Spinal cord (tissue), 10 donors: ENCODE data around the gene NEGR1. TPM values are rescaled to one million over a fixed set of nuclear protein-coding genes. Genes with fewer than 3 reads are reported as not detected.

Source experiments
- DNase-seq, 6 donors: peaks; one replicate each; pipeline versions ENCODE4 v3.0.0 to v3.0.0-alpha.2; 2013 to 2015; ENCODE audit warnings: low spot score in 6 of 6, low read depth in 4 of 6
- H3K27ac ChIP-seq: one replicate; pipeline ENCODE4 v1.5.1; 2013; ENCODE audit warnings: low read depth, low read length, control low read depth
- H3K27me3 ChIP-seq: one replicate; pipeline ENCODE4 v1.6.1; 2013; ENCODE audit warnings: low read length; ENCODE audit not compliant: control insufficient read depth, insufficient read depth
- H3K36me3 ChIP-seq: one replicate; pipeline ENCODE4 v1.6.1; 2013; ENCODE audit warnings: low read length; ENCODE audit not compliant: control insufficient read depth, insufficient read depth
- H3K4me1 ChIP-seq: one replicate; pipeline ENCODE4 v1.6.1; 2013; ENCODE audit warnings: low read length; ENCODE audit not compliant: control insufficient read depth, insufficient read depth
- H3K4me3 ChIP-seq: one replicate; pipeline ENCODE4 v1.5.1; 2013; ENCODE audit warnings: low read depth, low read length, control low read depth
- H3K9me3 ChIP-seq: one replicate; pipeline ENCODE4 v1.6.1; 2013; ENCODE audit warnings: low read length; ENCODE audit not compliant: control insufficient read depth, insufficient read depth
- WGBS: methylation state at CpG from one replicate; pipeline ENCODE4 v1.1.5; 2013; ENCODE audit warnings: missing lambda C conversion rate; ENCODE audit not compliant: insufficient coverage; 5-methylcytosine and 5-hydroxymethylcytosine counted together
- polyA plus RNA-seq, 2 donors: library from polyadenylated mRNA; unstranded; fragments of 120-200 nt; gene quantifications; one replicate each; pipeline ENCODE4 v1.2.1, GENCODE V29; 2013; ENCODE audit not compliant: insufficient read length in 2 of 2
- total RNA-seq, 2 donors: library from RNA; depleted of rRNA in 1 of 2; stranded (reverse); fragments of 120-200 nt in 1 of 2; fragments of >200 nt in 1 of 2; gene quantifications; one replicate each; pipeline versions ENCODE4 v1.2.3 to v1.2.4, GENCODE V29; 2013 to 2014
- donor health status: healthy.

The NEGR1 gene
- total and polyA plus RNA-seq, 4 donors, result 21.4 to 88.6 (median 72.8) TPM

- no peak for DNase-seq
- no peaks in the 10 kb centered on the region for H3K36me3 ChIP-seq
- H3K9me3 ChIP-seq, result no peaks in the 10 kb centered on the region
- H3K27me3 ChIP-seq, result no peaks in the 10 kb centered on the region
- no peak overlapping the region for H3K4me3 ChIP-seq
- no peaks in the 10 kb centered on the region for H3K4me1 ChIP-seq
- H3K27ac ChIP-seq, result no peak overlapping the region
- 93% methylated on average over 3 of the region's 4 CpGs for WGBS
Measured at GRCh38 chr1:71660411-71660810, 621.9 kb downstream of the NEGR1 start.

- Histone ChIP-seq H3K27me3 (no peaks in the 10 kb centered on the region), H3K4me1 (no peaks in the 10 kb centered on the region), H3K27ac (no peak overlapping the region), H3K4me3 (no peak overlapping the region), H3K9me3 (no peaks in the 10 kb centered on the region), H3K36me3 (no peaks in the 10 kb centered on the region)
- WGBS, result 65% methylated on average over 2 of the region's 4 CpGs
- DNase-seq, result peak in 2 of 6 donors; percentile 37 to 45
Measured at GRCh38 chr1:71657891-71658679, 624.3 kb downstream of the NEGR1 start.

- no peak overlapping the region for H3K27ac ChIP-seq
- H3K36me3 ChIP-seq, result no peaks in the 10 kb centered on the region
- no peaks in the 10 kb centered on the region for H3K9me3 ChIP-seq
- H3K4me1 ChIP-seq, result no peaks in the 10 kb centered on the region
- H3K27me3 ChIP-seq, result no peaks in the 10 kb centered on the region
- no CpG with 5 or more reads among the region's 1 CpG for WGBS
- no peak overlapping the region for H3K4me3 ChIP-seq
- no peak for DNase-seq
Measured at GRCh38 chr1:71656902-71657301, 625.4 kb downstream of the NEGR1 start.

GRCh38 chr1:71655604-71656003 lies 626.7 kb downstream of the NEGR1 start:
- DNase-seq, result no peak
- Histone ChIP-seq H3K4me1 (no peaks in the 10 kb centered on the region), H3K36me3 (no peaks in the 10 kb centered on the region), H3K27ac (no peak overlapping the region), H3K9me3 (no peaks in the 10 kb centered on the region), H3K4me3 (no peak overlapping the region), H3K27me3 (no peaks in the 10 kb centered on the region)
- WGBS, result no CpG with 5 or more reads among the region's 2 CpGs

- Histone ChIP-seq H3K4me1 (no peaks in the 10 kb centered on the region), H3K27me3 (no peaks in the 10 kb centered on the region), H3K36me3 (no peaks in the 10 kb centered on the region), H3K27ac (no peak overlapping the region), H3K4me3 (no peak overlapping the region), H3K9me3 (no peaks in the 10 kb centered on the region)
- WGBS, result no CpG with 5 or more reads among the region's 2 CpGs
- no peak for DNase-seq
Measured at GRCh38 chr1:71653952-71654351, 628.4 kb downstream of the NEGR1 start.

GRCh38 chr1:71651214-71651613 lies 631.1 kb downstream of the NEGR1 start:
- no peak for DNase-seq
- Histone ChIP-seq H3K27me3 (no peaks in the 10 kb centered on the region), H3K4me3 (no peak overlapping the region), H3K27ac (no peak overlapping the region), H3K4me1 (no peaks in the 10 kb centered on the region), H3K9me3 (no peaks in the 10 kb centered on the region), H3K36me3 (no peaks in the 10 kb centered on the region)
- WGBS, result no CpG with 5 or more reads among the region's 1 CpG

GRCh38 chr1:71650119-71650518 lies 632.2 kb downstream of the NEGR1 start:
- 67% methylated on average over 2 of the region's 3 CpGs for WGBS
- Histone ChIP-seq H3K4me3 (no peak overlapping the region), H3K36me3 (no peaks in the 10 kb centered on the region), H3K4me1 (no peaks in the 10 kb centered on the region), H3K27ac (no peak overlapping the region), H3K27me3 (no peaks in the 10 kb centered on the region), H3K9me3 (no peaks in the 10 kb centered on the region)
- DNase-seq, result no peak

- H3K36me3 ChIP-seq, result no peaks in the 10 kb centered on the region
- WGBS, result 56% methylated on average over 1 of the region's 1 CpG
- no peaks in the 10 kb centered on the region for H3K9me3 ChIP-seq
- DNase-seq, result peak in 1 of 6 donors; percentile 48
- H3K4me1 ChIP-seq, result no peaks in the 10 kb centered on the region
- no peak overlapping the region for H3K4me3 ChIP-seq
- H3K27ac ChIP-seq, result no peak overlapping the region
- no peaks in the 10 kb centered on the region for H3K27me3 ChIP-seq
Measured at GRCh38 chr1:71649608-71650007, 632.7 kb downstream of the NEGR1 start.

- WGBS, result no CpG with 5 or more reads among the region's 1 CpG
- Histone ChIP-seq H3K27ac (no peak overlapping the region), H3K4me1 (no peaks in the 10 kb centered on the region), H3K4me3 (no peak overlapping the region), H3K27me3 (no peaks in the 10 kb centered on the region), H3K36me3 (no peaks in the 10 kb centered on the region), H3K9me3 (no peaks in the 10 kb centered on the region)
- DNase-seq, result no peak
Measured at GRCh38 chr1:71647513-71648300, 634.6 kb downstream of the NEGR1 start.

GRCh38 chr1:71645015-71645414 lies 637.3 kb downstream of the NEGR1 start:
- Histone ChIP-seq H3K36me3 (no peaks in the 10 kb centered on the region), H3K4me1 (no peaks in the 10 kb centered on the region), H3K9me3 (no peaks in the 10 kb centered on the region), H3K27me3 (no peaks in the 10 kb centered on the region), H3K27ac (no peak overlapping the region), H3K4me3 (no peak overlapping the region)
- no CpG with 5 or more reads among the region's 2 CpGs for WGBS
- DNase-seq, result no peak
